ENCODE data around the gene C14orf119. TPM values are rescaled to one million over a fixed set of nuclear protein-coding genes. Genes with fewer than 3 reads are reported as not detected.

C14orf119 gene
- total RNA-seq, 1 experiment from 2014 or later, result 81.3 TPM

DNA sequence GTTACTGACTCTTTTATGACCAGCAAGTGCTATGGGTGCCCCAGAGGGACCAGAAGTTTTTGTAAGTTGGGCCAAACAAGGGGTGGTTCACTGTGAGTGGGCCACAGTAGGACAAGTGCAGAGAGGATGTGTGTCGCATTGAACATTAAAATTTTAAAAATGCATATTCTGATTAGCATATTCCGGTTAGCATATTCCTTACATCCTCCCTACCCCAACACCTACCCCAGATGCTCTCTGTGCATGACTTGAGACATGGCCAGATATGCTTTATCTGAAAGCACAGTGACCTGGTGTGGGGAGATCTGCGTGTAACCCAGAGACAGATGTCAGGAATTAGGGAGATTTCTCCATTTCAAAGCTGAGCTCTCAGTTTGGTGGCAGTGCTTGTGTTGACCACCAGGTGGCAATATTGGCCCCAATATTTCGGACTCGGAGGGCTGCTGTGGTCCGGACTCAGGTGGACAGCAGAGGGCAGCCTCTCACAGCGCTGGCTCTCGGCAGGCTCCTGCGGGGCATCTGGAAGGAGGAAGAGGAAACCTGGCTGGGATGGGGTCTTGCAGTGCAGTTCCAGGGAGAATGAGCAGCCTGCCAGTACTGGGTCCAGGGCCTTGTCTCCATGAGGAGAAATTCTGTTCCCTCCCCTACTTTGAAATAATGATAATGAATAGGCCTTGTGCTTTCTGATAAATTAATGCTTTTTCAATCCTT, 25.4 kb downstream of the C14orf119 start:
- Mint-ChIP-seq H3K27ac (peak overlapping the region; percentile 30; the same call in 1 of the 2 replicates), H3K9me3 (no peaks in the 10 kb centered on the region), H3K4me3 (no peak overlapping the region), H3K36me3 (no peaks in the 10 kb centered on the region), H3K27me3 (ENCODE audit: low read depth) (peaks cover 4% of the 10 kb centered on the region; the same call in 1 of the 2 replicates), H3K4me1 (peaks cover 61% of the 10 kb centered on the region)
- peak; percentile 94 for DNase-seq (ENCODE audit: low spot score)
- ChIA-PET POLR2A (interaction anchor here (0.6 to 1.4 kb wide), 7 partner anchors 26 to 182 kb away, joined by 3 to 8 read pairs (median 4); partner anchors contain the start of genes ACIN1, C14orf119 and PPP1R3E), CTCF (interaction anchor here (0.6 to 8.4 kb wide), 95 partner anchors 9 to 582 kb away, joined by 3 to 372 read pairs (median 6); partner anchors contain the start of genes ACIN1, BCL2L2, C14orf119 and CIROP)
- TF ChIP-seq, protein P1, sequence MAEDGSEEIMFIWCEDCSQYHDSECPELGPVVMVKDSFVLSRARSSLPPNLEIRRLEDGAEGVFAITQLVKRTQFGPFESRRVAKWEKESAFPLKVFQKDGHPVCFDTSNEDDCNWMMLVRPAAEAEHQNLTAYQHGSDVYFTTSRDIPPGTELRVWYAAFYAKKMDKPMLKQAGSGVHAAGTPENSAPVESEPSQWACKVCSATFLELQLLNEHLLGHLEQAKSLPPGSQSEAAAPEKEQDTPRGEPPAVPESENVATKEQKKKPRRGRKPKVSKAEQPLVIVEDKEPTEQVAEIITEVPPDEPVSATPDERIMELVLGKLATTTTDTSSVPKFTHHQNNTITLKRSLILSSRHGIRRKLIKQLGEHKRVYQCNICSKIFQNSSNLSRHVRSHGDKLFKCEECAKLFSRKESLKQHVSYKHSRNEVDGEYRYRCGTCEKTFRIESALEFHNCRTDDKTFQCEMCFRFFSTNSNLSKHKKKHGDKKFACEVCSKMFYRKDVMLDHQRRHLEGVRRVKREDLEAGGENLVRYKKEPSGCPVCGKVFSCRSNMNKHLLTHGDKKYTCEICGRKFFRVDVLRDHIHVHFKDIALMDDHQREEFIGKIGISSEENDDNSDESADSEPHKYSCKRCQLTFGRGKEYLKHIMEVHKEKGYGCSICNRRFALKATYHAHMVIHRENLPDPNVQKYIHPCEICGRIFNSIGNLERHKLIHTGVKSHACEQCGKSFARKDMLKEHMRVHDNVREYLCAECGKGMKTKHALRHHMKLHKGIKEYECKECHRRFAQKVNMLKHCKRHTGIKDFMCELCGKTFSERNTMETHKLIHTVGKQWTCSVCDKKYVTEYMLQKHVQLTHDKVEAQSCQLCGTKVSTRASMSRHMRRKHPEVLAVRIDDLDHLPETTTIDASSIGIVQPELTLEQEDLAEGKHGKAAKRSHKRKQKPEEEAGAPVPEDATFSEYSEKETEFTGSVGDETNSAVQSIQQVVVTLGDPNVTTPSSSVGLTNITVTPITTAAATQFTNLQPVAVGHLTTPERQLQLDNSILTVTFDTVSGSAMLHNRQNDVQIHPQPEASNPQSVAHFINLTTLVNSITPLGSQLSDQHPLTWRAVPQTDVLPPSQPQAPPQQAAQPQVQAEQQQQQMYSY (CRISPR knock-in tag; IDR thresholded peaks at IDR 0.05), result peak; percentile 77
- TF ChIP-seq, protein P2, sequence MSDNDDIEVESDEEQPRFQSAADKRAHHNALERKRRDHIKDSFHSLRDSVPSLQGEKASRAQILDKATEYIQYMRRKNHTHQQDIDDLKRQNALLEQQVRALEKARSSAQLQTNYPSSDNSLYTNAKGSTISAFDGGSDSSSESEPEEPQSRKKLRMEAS (CRISPR knock-in tag; IDR thresholded peaks at IDR 0.05), result 0 out of 2 replicates have a peak, but pooled peaks have one; percentile 14
- TF ChIP-seq GTF2I (CRISPR knock-in tag; conservative IDR thresholded peaks at IDR 0.05), result 0 out of 2 replicates have a peak, but pooled peaks have one; percentile 34
- no peak for TF ChIP-seq ATF1 (CRISPR knock-in tag; IDR thresholded peaks at IDR 0.05)
- 0 out of 2 replicates have a peak, but pooled peaks have one; percentile 57 for TF ChIP-seq SP1 (CRISPR knock-in tag; conservative IDR thresholded peaks at IDR 0.05)
- peak; percentile 100 for TF ChIP-seq ZNF121 (CRISPR knock-in tag; IDR thresholded peaks at IDR 0.05)
- TF ChIP-seq, protein P3, sequence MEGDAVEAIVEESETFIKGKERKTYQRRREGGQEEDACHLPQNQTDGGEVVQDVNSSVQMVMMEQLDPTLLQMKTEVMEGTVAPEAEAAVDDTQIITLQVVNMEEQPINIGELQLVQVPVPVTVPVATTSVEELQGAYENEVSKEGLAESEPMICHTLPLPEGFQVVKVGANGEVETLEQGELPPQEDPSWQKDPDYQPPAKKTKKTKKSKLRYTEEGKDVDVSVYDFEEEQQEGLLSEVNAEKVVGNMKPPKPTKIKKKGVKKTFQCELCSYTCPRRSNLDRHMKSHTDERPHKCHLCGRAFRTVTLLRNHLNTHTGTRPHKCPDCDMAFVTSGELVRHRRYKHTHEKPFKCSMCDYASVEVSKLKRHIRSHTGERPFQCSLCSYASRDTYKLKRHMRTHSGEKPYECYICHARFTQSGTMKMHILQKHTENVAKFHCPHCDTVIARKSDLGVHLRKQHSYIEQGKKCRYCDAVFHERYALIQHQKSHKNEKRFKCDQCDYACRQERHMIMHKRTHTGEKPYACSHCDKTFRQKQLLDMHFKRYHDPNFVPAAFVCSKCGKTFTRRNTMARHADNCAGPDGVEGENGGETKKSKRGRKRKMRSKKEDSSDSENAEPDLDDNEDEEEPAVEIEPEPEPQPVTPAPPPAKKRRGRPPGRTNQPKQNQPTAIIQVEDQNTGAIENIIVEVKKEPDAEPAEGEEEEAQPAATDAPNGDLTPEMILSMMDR (IDR thresholded peaks at IDR 0.05), result peak; percentile 98
- peak; percentile 71; the same call in 1 of the 2 replicates for TF ChIP-seq GABPB1 (CRISPR knock-in tag; IDR thresholded peaks at IDR 0.05)
- 0 out of 2 replicates have a peak, but pooled peaks have one; percentile 64 for TF ChIP-seq ETV6 (CRISPR knock-in tag; IDR thresholded peaks at IDR 0.05)
- TF ChIP-seq ZSCAN18 (CRISPR knock-in tag; IDR thresholded peaks at IDR 0.05), result no peak
- TF ChIP-seq, protein P4, sequence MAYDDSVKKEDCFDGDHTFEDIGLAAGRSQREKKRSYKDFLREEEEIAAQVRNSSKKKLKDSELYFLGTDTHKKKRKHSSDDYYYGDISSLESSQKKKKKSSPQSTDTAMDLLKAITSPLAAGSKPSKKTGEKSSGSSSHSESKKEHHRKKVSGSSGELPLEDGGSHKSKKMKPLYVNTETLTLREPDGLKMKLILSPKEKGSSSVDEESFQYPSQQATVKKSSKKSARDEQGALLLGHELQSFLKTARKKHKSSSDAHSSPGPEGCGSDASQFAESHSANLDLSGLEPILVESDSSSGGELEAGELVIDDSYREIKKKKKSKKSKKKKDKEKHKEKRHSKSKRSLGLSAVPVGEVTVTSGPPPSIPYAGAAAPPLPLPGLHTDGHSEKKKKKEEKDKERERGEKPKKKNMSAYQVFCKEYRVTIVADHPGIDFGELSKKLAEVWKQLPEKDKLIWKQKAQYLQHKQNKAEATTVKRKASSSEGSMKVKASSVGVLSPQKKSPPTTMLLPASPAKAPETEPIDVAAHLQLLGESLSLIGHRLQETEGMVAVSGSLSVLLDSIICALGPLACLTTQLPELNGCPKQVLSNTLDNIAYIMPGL (CRISPR knock-in tag; IDR thresholded peaks at IDR 0.05), result 0 out of 2 replicates have a peak, but pooled peaks have one; percentile 60
- TF ChIP-seq AR (CRISPR knock-in tag; IDR thresholded peaks at IDR 0.05), result no peak
- ATAC-seq, result peak; percentile 79

All from WTC11 (cell line).